Breast epithelium (tissue), 3 donors: ENCODE data around the gene KLKB1.
"Not testable (repeated sequence)": the region's sequence is repeated elsewhere in the genome, so short reads cannot be mapped to it uniquely, and the experiment has no call there.

Source experiments
- POLR2A ChIP-seq: fragments of 450-650 bp; IDR thresholded peaks from one replicate; pipeline ENCODE4 v1.6.1; 2016; ENCODE audit warnings: antibody characterized with exemption, mild to moderate bottlenecking, moderate library complexity
- POLR2AphosphoS5 ChIP-seq, 3 donors: sonication (generic); formaldehyde crosslinking; IDR thresholded peaks; one replicate each; pipeline ENCODE4 v1.6.1; 2017; ENCODE audit warnings: antibody characterized with exemption in 3 of 3
- TF ChIP-seq, protein P1 (sequence below), 3 donors: fragments of 450-650 bp; IDR thresholded peaks; one replicate each; pipeline ENCODE4 v1.5.1; 2016 to 2017; ENCODE audit warnings: antibody characterized with exemption in 3 of 3, mild to moderate bottlenecking in 3 of 3, moderate library complexity in 3 of 3

DNA sequence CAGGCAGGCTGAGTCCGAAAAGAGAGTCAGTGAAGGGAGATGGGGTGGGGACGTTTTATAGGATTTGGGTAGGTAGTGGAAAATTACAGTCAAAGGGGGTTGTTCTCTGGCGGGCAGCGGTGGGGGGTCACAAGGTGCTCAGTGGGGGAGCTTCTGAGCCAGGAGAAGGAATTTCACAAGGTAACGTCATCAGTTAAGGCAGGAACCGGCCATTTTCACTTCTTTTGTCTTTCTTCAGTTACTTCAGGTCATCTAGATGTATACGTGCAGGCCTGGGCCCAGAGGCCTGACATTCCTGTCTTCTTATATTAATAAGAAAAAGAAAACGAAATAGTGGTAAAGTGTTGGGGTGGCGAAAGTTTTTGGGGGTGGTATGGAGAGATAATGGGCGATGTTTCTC lies 14.7 kb downstream of the KLKB1 start:
- TF ChIP-seq, protein P1, sequence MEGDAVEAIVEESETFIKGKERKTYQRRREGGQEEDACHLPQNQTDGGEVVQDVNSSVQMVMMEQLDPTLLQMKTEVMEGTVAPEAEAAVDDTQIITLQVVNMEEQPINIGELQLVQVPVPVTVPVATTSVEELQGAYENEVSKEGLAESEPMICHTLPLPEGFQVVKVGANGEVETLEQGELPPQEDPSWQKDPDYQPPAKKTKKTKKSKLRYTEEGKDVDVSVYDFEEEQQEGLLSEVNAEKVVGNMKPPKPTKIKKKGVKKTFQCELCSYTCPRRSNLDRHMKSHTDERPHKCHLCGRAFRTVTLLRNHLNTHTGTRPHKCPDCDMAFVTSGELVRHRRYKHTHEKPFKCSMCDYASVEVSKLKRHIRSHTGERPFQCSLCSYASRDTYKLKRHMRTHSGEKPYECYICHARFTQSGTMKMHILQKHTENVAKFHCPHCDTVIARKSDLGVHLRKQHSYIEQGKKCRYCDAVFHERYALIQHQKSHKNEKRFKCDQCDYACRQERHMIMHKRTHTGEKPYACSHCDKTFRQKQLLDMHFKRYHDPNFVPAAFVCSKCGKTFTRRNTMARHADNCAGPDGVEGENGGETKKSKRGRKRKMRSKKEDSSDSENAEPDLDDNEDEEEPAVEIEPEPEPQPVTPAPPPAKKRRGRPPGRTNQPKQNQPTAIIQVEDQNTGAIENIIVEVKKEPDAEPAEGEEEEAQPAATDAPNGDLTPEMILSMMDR (IDR thresholded peaks at IDR 0.05), result not testable (repeated sequence)
- TF ChIP-seq POLR2A; POLR2AphosphoS5 (IDR thresholded peaks at IDR 0.05): not testable (repeated sequence)
